GM19035 (cell line): ENCODE data around the gene FGF14.

Experiments
- ATAC-seq: cut with Tn5 transposase; IDR thresholded peaks from one replicate; pipeline ENCODE4 v1.9.1; 2021; ENCODE audit not compliant: unreplicated experiment

FGF14 gene

GRCh38 chr13:102401766-102402165 is at the start of gene FGF14:
Gene FGF14 (minus strand): TSS chr13:102402048.
- ATAC-seq = no peak

DNA sequence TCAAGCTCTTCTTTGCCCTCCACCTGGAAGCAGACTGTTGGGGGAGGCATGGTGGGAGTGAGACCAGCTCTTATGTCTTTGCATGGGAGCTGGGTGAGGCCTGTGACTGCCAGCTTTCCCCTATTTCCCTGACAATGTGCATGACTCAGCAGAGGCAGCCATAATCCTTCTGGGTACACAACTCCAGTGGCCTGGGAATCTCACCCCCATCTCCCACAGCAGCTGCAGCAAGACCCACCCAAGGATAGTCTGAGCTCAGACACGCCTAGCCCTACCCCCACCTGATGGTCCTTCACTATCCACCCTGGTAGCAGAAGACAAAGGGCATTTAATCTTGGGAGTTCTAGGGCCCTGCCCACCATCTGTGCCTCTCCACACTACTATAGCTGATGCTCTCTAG is 41.4 kb upstream of the FGF14 start:
- ATAC-seq = no peak

DNA sequence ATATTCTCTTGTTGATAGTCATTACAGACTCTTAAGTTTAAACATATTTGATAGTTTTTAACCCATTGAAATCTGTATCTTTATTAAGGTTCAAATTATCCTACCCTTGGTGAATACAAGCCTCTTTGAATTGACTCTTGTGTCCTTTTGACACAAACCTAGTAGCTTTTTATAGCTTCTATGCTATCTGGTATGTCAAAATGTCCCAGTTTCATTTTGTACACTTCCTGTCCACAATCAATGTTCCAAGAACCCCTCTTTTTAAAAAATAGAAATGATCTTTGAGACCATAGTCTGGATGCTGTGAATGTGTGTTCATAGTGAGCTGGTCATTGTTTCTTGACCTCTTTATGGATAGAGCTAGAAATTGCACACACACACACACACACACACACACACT is 39.2 kb upstream of the FGF14 start:
- ATAC-seq = no peak

DNA sequence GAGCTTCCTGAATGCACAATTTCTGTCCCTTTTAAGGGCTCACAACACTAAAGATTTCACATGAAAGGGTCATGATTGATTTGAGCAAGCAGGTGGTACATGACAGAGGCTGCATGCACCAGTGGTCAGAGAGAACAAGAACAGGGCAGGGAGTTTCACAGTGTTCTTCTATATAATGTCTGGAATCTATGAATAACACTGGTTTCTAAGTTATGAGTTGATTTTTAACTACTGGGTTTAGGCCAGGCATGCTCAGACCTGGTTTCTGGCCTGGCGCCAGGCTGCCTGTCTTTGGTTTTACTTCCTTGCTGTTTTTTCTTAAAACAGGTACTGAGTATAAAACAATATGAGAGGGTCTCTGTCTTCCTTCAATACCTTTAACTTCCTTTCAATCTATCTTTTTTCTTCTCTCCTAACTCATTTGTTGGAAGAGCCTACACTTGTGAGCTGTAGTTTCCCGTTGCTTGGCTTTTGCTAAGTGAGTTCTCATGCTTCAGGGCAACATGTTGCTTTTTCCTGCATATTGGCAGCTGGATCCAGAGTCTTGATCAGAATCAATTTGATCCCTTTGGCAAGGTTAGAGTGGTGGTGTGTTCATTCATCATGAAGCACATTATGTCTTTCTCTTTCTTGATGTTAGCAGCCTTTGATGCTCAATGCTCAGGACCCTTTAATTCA is 38.5 kb upstream of the FGF14 start:
- ATAC-seq = no peak

DNA sequence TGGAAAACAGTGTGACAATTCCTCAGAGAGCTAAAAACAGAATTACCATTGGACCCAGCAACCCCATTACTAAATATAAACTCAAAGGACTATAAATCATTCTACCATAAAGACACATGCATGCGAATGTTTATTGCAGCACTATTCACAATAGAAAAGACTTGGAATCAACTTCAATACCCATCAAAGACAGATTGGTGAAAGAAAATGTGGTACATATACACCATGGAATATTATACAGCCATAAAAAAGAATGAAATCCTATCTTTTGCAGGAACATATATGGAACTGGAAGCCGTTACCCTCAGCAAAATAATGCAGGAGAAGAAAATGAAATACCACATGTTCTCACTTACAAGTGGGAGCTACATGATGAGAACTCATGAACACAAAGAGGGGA is 20.8 kb upstream of the FGF14 start:
- no peak for ATAC-seq

DNA sequence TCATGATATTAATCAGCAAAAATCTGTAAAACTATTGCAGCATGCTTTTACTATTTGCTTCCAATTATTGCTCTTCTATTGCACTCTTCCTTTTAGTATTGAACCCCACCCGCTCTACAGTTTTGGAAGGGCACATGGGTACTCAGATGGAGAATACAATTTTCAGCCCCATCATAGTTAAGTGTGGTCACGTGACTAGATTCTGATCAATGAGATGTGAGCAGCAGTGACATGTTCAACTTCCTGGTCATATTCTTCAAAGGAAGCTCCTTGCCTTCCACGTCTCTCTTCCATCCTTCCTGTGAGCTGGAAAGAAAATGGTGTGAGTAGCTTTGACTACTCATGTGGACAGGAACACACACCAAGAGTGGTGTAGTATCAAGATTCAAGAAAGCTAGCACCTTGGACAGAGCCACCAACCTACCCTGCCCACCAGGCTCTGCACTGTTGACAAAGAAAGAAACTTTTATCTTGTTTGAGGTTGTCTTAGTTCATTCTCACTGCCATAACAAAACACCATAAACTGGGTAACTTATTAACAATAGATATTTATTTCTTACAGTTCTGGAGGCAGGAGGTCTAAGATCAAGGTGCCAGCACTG is 3.8 kb upstream of the FGF14 start:
- no peak for ATAC-seq

- no peak for ATAC-seq
These were observed 442 bp upstream of the FGF14 start for GRCh38 chr13:102402290-102402689.

- ATAC-seq = no peak
These were observed 583 bp downstream of the FGF14 start for GRCh38 chr13:102401265-102401664.

DNA sequence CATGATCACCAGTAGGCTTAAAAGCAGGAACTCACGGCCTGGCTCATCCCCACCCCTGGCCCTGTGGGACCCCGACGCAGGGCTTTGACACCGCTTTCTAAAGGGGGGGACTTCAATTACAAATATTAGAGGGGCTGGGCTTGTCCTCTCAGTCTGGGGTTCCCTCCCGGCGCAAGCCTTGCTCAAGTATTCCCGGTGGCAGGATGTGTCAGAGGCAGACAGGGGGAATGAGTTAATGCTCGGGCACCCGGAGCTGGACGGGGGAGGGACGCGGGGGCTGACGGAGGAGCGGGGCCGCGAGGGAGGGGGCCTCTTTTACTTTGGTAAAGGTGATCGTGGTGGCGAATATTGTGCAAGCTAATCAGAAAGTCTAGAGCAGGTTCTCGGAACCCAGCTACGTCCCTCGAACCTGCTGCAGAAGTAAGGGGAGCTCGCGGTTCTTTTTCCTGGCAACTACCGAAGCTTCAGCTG is 1.1 kb downstream of the FGF14 start:
- no peak for ATAC-seq

DNA sequence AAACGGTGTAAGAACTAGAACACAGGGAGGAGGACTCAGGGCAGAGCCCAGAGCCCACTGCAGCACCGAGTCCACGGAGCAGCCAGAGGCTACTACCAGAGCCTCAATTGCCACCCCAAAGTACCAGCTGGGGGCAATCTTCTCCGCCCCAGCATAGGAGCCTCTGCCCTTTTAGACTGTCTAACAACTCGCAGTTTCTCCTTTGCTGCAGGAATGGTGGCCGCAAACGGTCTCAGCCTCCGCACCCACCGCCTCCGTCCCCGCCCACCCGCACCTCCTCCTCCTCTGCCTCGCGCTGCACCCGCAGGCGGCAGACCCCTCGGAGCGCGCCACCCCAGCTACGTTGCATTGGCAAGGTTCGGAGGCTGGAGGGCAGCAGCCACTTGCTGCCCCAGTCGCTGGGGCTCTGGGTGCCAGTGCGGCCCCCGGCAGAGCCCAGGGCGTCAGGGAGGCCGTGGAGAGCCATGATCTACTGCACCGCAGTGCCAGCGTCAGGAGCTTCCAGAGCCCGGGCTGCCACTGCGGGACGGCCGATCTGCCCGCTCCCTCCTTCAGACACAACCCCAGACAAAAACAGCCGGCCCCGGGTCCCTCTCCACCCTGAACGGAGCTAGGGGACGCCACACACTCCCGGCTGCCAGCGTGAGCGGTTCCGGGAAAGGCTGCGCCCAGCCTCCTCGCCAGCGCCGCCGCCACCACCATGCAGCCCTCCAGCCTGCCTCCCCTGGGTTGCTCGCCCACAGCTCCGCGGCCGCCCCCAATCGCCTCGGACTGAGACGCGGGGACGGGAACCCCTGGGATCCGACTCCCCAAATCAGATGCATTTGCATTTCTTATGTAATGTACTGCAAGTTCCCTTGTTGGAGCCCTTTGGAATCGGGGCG is 1.8 kb downstream of the FGF14 start:
- ATAC-seq = peak; percentile 46

DNA sequence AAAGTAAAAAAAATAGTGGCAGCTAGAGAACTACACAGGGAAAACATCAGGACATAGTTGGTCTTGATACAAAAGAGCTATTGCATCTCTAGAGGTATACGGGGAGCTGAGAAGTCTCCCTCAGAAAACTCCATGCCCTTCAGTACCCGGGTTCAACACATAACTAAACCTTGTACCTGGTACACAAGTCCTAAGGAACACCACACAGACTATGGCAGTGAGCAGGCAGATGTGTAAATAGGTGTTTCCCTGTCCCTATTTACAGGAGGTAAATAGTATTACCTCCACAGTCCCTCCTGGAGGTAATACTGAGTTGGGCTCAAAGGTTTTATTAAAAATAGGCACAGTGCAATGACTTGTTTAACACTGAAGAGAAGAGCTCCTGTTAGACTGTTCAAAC is 5.9 kb downstream of the FGF14 start:
- no peak for ATAC-seq

- no peak for ATAC-seq
These were observed 6.7 kb downstream of the FGF14 start for GRCh38 chr13:102395174-102395573.

GRCh38 chr13:102394158-102395053 is 7.4 kb downstream of the FGF14 start:
- ATAC-seq = peak; percentile 96

GRCh38 chr13:102392481-102393209 is 9.2 kb downstream of the FGF14 start:
- no peak for ATAC-seq

- ATAC-seq = no peak
These were observed 15.4 kb downstream of the FGF14 start for GRCh38 chr13:102386461-102386860.

- ATAC-seq = no peak
These were observed 21.8 kb downstream of the FGF14 start for GRCh38 chr13:102380012-102380411.

DNA sequence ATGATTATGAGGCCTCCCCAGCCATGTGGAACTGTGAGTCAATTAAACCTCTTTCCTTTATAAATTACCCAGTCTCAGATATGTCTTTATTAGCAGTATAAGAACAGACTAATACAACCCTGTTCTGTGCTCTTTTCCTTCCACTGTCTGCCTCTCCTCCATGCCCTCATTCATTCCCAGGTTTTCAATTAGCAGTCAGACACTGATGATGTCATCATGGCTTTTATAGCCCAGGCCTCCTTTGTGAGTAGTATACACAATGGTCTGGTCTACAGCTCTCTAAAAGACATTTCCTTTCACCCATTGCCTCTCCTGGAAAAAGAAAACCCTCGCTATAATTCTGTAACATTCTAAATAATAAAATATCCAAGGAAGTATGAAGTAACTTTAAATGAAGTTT is 25.5 kb downstream of the FGF14 start:
- ATAC-seq = no peak

- ATAC-seq = no peak
These were observed 27.1 kb downstream of the FGF14 start for GRCh38 chr13:102374726-102375125.

- no peak for ATAC-seq
These were observed 27.6 kb downstream of the FGF14 start for GRCh38 chr13:102374233-102374632.

DNA sequence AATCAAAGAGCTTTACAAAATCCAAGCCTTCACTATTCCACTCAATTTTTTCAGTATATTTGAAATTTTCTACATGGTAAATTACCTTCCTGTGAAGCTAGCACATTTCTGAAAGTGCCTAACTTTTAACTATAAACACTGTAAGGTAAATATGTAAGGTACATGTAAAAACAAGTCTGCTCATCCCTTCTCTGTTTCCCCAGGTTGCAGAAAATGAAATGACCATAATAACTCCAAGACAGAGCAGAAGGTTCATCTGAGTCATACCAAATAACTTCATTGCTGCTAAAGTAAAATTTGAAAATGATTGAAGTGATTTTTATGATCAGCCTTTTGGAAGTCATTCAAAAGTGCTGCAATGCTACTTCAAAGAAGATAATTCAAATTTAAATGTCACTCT is 28.6 kb downstream of the FGF14 start:
- ATAC-seq = no peak
